SHP77 treated with DMSO at 0.1 percent for 48 hours (cell line): ENCODE measurements around the gene BDKRB2.

ENCODE experiments used
- DNase-seq: peaks from one replicate; lab custom pipeline; 2025; lab: John Stamatoyannopoulos, UW

Gene BDKRB2

DNA sequence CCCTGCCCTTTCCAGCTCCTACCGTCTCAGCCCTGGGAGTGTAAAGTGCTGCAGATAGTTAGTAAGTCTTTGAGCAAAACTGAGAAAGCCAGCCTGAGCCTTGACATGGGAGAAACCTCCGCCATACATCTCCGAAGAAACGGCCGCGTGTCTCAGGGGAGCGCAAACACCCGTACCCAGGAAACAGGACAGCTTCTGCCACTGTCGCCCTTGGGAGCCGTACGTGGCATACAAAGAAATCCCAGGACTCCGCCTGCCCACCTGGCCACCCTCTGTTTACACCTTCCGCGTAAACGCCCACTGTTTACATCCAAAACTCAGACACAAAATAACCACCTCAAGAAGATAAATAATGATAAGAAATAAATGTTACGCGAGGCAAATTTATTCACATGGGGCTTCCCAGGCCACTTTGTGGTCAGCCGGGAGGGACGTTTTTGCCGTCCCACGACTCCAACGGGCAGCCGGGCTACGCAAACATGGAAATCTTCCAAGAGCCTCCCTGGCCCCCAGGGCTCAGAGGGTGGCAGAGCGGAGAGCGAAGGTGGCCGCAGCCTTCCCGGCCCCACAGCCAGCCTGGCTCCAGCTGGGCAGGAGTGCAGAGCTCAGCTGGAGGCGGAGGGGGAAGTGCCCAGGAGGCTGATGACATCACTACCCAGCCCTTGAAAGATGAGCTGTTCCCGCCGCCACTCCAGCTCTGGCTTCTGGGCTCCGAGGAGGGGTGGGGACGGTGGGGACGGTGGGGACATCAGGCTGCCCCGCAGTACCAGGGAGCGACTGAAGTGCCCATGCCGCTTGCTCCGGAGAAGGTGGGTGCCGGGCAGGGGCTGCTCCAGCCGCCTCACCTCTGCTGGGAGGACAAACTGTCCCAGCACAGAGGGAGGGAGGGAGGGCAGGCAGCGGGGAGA lies at the start of gene BDKRB2:
Gene BDKRB2, plus strand, starts transcription at position 689 of the 908 bp plus-strand sequence. CDS start 32,269 bp downstream, outside the sequence.
- peak; percentile 91 for DNase-seq

GRCh38 chr14:96154900-96155299 lies 49.7 kb upstream of the BDKRB2 start:
- DNase-seq: no peak

- DNase-seq: no peak
These were observed 47.6 kb upstream of the BDKRB2 start for GRCh38 chr14:96156804-96157760.

DNA sequence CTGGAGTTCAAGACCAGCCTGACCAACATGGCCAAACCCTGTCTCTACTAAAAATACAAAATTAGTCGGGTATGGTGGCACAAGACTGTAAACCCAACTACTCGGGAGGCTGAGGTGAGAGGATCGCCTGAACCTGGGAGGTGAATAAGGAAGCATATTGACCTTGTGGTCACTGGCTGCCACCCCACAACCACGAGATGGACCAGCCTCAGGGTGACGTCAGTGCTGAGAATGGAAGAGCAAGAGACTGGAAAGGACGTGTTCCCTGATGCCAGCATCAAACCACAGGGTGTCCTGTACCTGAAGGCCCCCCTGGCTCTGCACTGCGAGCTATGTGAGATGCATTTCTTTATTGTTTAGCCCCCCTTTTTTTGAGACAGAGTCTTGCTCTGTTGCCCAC lies 45.9 kb upstream of the BDKRB2 start:
- DNase-seq: no peak

DNA sequence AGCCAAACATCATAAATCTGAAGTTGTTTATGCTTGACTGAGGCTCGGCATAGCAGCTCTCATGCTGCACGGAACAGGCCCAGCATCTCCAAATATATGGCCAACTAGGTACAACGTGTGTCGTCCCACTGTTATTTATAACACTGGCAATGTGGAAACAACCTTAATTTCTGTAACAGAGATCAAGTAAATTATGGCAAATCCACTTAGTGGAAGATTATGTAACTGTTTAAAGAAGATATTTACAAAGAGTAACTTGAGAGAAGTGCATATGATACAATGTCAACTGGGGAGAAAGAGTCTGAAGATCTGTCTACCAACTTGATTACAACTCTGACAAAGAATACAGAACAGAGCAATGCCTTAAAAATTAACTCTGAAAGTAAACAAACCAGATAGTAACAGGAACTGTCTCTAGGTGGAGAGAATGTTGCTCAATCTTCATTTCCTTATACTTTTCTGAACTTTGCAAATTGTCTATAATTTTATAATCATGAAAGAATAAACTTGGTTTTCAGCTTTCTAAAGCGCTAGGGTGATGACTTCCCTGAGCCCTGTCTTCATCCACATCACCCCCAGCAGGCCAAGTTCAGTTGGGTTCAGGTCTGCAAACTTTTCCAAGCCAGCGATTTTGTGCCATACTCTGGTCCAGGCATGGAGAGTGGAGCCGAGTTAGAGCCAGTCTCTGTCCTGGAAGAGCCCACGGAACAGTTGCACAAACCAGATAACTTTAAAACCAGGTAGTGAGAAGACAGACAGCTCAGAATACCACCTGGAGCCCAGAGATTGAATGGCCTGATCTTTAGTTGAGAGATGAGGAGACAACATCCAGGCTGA lies 44.3 kb upstream of the BDKRB2 start:
- DNase-seq: no peak

- no peak for DNase-seq
These were observed 43.7 kb upstream of the BDKRB2 start for GRCh38 chr14:96160913-96161310.

- no peak for DNase-seq
These were observed 43.0 kb upstream of the BDKRB2 start for GRCh38 chr14:96161636-96162035.

DNA sequence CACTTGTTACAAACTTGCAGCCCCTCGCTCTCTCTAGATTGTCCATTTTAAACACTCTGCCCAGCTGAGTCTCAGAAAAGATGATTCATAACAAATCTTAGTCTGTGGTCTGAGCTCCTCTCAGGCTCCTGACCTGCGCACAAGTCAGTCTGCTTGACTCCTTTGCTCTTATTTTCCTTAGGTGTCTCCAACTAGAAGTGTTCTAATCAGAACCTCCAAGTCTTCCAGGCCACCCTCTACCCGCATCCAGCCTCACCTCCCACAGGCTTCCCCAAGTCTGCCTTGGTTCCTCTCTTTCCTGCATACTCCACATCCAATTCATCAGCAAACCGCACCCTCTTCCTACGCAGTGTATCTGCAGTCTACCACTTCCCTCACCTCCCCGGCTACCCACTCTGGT lies 42.4 kb upstream of the BDKRB2 start:
- no peak for DNase-seq

- no peak for DNase-seq
These were observed 41.9 kb upstream of the BDKRB2 start for GRCh38 chr14:96162741-96163140.

- no peak for DNase-seq
These were observed 39.7 kb upstream of the BDKRB2 start for GRCh38 chr14:96164861-96165490.

- DNase-seq: no peak
These were observed 38.9 kb upstream of the BDKRB2 start for GRCh38 chr14:96165493-96166436.

- no peak for DNase-seq
These were observed 38.0 kb upstream of the BDKRB2 start for GRCh38 chr14:96166461-96167223.

DNA sequence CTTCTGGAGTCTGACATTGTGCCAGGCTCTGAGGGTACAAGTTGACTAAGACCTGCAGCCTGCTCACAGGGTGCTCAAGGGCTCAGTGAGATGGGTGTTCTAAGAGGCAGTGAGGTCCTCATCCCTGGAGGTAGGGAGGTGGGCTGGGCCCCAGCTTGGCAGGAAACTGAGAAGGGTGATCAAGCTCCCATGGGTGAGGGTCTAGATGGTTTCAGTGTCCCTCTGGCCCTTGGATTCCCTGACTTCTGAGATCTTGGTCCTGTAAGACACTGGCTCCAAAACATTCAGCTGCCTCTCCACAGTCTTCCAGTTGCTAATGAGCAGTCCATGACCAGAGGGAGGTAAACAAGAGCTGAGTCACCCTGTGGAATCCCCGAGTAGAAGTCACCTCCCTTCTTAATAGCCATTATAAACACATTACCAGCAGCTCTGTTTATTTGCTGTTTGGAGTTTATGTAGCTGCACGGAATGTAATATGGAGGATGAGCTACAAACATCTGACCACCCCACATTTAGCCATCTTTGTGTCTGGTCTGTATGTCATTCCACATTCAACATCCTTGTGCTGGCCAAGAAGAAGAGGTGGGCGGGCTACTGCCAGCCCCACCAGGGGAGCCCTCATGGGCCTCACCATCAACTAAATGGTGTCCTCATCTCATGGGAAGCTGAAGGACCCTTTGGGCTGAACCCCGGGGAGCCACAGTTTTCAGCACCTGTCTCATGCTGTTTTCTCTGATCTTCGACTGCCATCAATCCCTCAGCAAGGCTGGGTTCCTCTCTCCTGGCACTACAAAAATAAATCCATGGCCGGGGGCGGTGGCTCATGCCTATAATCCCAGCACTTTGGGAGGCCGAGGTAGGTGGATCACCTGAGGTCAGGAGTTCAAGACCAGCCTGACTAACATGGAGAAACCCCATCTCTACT lies 37.2 kb upstream of the BDKRB2 start:
- DNase-seq: no peak

DNA sequence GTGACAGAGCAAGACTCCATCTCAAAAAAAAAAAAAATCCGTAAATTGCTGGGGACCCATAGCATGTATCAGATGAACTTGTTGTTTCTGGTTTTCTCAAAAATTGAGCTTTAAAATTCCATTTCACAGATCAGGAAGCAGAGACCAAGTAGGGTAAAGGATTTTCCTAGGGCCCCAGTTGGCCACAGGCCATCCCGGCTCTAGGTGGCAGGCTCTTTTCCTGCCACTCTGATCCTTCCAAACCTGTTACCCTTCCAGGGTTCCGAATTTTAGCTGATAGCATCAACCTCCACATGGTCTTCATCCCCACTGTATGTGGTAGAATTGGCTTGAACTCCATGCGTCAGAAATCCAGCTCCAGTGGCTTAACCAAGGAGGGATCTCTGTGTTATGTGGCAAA lies 36.1 kb upstream of the BDKRB2 start:
- no peak for DNase-seq

DNA sequence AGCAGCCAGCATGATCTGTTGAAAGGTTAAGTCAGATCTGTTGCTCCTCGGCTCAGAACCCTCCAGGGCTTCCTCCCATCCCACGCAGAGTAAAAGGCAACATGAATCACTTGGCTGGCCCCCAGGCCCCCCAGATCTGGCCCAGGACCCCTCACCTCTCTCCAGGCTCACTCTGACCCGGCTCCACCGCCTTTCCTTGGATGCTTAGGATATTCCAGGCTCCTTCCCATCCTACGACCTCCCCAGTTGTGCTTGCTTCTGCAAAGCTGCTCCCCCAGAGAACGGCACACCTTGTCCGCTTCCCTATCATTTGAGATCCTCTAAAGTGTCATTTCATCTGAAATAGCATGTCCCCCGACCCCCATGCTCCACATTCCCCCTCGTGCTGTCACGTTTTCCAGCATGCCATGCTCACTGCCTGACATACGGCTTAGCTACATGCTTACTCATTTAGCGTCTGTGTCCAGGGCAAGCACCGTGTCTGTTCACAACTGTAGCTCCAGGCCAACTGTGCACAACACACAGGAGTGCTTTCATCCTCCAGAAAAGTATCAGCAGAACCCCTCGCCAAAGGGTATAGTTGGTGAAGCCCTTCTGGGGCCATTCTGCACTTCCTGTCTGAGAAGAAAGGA lies 33.6 kb upstream of the BDKRB2 start:
- DNase-seq: no peak

DNA sequence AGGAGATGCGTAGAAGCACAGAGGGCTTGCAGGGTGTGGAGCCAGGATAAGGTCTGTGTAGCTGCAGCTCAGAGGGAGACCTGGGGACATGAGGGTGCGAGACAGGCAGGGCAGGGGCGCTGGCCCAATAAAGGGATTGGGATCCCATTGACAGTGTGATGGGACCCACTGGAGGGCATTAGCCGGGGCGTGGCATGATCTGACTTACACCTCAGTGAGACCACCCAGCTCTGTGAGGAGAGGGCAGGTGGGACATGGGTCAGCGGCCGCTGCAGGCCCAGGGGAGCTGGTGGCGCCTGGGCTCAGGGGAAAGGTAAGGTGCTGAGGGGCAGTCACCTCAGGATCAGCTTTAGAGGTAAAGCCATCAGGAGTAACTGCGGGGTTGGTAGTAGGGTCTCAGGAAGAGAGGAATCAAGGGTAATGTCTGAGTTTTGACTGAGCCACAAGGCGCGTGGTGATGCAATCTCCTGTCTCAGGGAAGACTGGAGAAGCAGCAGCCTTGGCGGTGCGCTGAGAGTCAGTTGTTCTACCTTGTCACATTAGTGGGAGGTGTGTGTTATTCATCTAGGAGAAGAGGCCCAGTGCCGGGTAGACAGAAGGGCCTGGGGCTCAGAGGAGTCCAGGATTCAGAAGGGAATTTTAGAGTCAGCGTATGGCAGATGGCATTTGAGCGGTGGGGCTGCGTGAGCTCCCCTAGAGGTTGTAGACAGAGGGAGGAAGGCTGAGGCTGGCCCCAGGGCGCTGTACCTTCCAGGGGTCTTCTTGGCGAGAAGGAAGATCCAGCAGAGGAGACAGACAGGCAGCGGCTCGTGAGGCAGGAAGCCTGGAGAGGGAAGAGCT lies 30.8 kb upstream of the BDKRB2 start:
- no peak for DNase-seq

GRCh38 chr14:96176275-96176674 lies 28.4 kb upstream of the BDKRB2 start:
- no peak for DNase-seq
